HG03025 (cell line): ENCODE measurements around the gene INSYN2B.

Source experiments
- ATAC-seq: cut with Tn5 transposase; IDR thresholded peaks from one replicate; pipeline ENCODE4 v1.9.1; 2021; ENCODE audit warnings: mild to moderate bottlenecking, moderate library complexity; ENCODE audit not compliant: unreplicated experiment, low FRiP score

Gene INSYN2B

GRCh38 chr5:169901896-169902295, 78.4 kb downstream of the INSYN2B start:
- no peak for ATAC-seq

DNA sequence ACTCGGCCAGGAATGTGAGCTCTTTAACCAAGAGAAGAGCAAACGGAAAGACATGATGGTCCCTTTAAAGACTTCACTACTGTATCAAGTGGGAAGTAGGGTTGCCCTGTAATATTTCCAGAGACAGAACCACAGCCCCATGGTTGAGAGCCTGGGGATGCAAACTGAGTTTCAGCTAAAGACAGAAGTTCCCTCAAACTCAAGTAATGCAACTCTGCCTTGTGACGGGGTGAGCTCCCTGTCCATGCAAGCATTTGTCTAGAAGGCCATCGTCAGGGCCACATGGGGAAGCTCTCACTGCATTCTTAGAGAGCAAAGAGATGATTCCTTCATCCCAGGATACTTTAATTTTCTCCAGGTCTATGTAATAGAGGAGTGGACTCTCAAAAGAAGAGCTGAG, 82.8 kb downstream of the INSYN2B start:
- ATAC-seq = no peak

DNA sequence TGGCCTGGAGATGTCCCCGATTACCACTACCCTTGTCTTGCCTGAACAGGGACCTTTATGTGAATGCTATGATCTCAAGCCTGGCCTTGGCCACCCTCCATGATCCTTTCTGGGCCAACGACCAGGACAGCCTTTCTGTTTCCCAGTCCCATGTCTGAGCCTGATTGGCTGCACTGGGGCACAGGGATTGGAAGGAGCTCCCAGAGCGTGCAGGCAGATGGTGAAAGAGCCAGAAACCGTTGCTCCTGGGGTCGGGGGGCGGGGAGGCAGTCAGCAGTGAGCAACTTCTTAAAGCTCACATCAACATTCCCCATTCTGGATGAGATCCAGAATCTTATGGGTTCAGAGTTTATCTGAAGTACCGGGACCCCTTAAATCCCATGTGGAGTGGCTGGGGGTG, 84.4 kb downstream of the INSYN2B start:
- ATAC-seq = no peak

GRCh38 chr5:169893571-169893970, 86.7 kb downstream of the INSYN2B start:
- no peak for ATAC-seq

DNA sequence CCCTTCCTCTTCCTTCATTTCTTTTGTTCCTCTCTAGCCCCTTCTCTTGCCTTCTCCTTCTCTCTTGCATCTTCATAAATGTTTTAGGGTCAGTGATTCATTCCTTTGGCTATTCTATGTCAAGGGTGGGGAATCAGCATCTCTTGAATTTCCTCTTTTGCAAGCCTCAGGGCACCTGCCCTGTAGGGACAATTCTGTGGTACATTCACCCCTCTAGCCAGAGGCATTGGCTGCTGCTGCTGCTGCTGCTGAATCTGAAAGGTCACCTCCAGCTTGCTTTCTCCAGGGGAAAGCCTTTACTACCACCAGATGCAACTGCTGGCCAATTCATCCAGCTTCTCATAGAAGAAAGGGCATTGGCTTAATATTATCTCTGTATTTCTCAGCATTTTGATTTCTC, 87.3 kb downstream of the INSYN2B start:
- no peak for ATAC-seq

DNA sequence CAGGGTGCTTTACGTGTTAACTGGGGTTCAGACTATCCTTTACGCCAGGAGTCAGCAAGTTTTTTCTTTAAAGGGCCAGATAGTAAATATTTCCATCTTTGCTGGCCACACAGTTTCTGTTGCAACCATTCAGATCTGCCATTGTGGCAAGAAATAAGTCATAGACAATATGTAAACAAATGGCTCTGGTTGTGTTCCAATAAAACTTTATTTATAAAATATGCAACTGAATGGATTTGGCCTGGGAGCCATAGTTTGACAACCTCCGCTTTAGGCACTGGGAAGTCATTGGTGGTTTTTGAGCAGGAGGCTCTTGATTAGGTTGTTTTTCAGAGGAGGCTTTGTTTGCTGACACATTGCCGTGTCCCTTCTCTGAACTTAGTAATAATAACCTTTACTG, 90.7 kb downstream of the INSYN2B start:
- no peak for ATAC-seq

DNA sequence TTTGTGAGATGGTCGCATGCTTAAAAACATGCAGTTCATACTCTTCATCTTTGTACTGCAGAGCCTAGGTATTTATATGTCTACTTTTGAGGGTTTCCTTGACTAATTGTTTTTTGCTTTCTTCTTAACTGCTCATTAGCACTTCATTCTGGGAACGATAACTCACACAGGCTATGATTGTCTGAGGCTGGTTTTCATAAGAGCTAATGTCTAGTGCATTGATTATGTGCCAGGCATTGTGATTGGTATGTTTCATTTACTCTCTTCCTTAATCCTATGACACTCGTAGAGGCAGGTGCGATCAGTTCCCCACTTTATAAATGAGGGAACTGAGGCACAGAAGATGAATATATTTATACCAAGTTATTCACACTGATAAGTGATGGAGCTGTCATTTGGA, 93.6 kb downstream of the INSYN2B start:
- no peak for ATAC-seq

GRCh38 chr5:169886033-169886432, 94.3 kb downstream of the INSYN2B start:
- no peak for ATAC-seq

DNA sequence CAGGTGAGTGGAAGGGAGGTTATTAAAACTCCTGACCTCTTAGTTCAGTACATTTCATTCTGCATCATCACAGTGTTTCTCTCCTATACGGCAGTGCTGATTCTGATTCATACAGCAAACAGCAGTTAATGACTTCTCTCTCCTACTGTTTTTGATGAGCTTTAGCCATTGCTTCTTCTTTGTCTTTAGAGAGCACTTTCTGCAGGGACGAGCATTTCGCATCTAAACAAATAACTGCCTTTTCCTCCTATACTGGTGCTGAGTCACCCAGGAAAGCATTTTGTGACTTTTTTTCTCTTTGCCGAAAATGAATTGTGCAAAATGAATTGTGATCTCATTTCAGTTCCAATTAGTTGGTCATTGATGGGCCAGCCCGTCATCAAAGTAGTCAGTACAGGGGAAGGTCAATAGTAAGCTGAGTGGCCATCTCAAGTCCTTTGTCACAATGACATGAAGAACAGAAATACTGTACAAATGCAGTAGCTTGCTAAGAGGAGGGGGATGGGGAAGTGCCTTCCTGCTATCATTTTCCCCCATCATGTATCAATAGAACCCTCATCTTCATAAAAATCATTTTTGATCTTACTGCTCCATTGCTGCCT, 98.5 kb downstream of the INSYN2B start:
- no peak for ATAC-seq

DNA sequence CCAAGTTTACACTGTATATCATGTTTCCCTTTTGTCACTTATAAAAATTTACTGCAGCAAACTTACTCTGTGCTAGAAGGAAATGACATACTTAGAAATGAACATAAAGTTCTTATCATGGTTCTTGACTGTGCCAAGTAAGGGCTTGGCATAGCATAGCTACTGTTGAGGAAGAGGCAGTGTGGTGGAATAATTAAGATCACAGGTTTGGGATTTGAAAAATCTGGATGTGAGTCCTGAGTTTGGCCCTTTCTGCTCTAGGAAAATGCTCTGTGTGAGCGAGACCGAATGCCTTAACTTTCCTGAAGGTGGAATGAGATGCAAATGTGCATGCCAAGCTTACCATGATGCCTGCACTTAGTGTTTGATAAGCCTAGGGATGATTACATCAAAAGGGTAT, 99.5 kb downstream of the INSYN2B start:
- no peak for ATAC-seq

- ATAC-seq = no peak
Observed at GRCh38 chr5:169880012-169880663, 100.2 kb downstream of the INSYN2B start.

GRCh38 chr5:169876386-169876785, 103.9 kb downstream of the INSYN2B start:
- ATAC-seq = no peak

GRCh38 chr5:169875731-169876130, 104.6 kb downstream of the INSYN2B start:
- no peak for ATAC-seq

GRCh38 chr5:169875091-169875728, 105.1 kb downstream of the INSYN2B start:
- no peak for ATAC-seq

GRCh38 chr5:169874621-169875020, 105.7 kb downstream of the INSYN2B start:
- no peak for ATAC-seq

- no peak for ATAC-seq
Observed at GRCh38 chr5:169873642-169874041, 106.7 kb downstream of the INSYN2B start.

DNA sequence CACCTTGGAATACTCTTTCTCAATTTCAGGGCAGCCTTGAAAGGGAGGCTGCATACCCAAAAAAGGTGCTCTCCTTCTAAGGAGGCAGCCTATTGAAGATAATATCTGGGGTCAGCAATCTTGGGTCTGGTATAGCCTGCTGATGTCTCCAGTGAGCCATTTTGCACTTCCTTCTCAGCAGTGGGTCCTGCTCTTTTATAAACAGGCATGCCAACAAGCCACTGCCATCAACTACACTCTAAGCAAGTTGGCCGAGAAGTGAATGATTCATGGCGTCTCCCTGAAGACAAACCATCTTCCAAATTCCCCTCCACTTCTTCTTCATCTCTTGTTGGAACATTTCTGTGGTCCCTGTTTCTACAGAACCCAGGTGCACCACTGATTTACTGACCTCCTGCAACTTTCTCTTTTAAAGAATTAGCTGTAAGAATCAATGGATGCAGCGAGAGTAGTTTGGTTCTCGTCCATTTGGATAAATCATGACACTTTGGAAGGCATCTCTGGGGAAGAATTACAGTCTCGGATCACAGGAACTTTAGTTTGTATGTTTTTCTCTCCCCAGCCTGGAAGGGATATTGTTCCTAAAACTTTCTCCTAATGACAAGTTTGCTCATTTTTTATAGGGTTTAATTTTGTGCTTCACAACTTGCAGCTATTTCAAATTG, 108.3 kb downstream of the INSYN2B start:
- ATAC-seq = no peak

GRCh38 chr5:169870211-169870610, 110.1 kb downstream of the INSYN2B start:
- ATAC-seq = no peak

DNA sequence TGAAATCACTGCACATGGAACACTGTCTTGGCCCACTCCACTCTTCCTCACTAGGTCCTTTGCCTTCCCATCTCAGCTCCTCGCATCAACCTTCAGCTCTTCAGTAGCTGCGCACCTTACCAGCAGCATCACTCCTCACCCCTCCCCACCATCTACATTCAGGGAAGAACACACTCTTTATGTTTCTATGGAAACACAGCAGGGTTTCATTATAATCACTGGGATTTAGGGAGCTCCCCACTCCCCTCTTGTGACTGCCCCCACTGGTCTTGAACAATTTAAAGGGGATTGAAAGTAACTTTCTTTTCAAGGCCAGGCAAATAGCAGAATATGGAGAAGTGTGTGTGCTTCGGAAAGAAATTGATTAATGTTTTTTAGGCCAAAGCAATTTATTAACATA, 111.2 kb downstream of the INSYN2B start:
- no peak for ATAC-seq

DNA sequence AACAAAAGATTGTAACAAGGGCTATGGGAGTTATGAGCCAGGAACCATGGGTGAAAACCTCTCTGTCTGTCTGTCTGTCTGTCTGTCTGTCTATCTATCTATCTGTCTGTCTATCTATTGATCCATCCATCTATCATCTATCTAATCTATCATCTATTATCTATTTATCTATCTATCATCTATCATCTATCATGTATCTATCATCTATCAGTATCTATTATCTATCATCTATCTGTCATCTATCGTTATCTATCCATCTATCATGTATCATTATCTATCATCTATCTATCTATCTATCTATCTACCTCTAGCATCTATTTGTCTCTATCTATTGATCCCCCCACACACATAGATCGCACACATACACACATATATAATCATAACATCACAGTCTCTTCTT, 112.9 kb downstream of the INSYN2B start:
- no peak for ATAC-seq

DNA sequence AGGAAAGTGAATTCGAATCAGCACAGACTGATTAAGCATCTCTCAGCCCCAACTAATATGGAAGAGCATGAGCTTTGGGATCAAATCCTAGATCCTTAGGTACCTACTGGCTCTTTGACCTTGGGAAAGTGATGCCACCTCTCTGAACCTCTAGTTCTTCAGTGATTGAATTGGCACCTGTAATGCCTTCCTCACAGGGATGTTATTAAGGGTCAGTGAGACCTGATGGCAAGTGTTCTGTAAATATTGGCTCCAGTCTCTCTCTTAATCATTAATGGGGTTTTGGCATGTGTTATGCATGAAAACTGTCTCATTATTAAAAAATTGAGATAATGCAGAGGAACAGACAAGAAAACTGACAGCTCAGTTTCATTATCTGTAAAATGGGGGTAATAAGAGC, 115.8 kb downstream of the INSYN2B start:
- no peak for ATAC-seq

DNA sequence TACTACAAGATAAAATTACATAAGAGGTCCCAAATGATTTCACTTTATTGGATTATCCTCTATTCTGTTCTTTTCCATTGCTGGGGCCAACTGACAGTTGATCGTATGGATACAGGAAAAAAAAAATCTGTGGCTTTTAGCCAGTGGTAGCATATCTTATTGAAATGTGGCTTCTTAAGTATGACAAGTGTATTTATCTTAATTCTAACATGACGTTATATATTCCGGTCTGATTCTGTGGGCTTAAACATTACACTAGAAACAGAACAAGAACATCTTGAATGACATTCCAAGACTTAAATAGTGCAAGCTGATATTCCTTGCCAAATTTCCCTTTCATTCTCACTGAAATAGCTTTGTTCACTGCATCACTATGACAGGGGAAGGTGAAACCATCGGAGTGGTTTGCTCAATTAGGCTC, 117.9 kb downstream of the INSYN2B start:
- ATAC-seq = no peak
